Measurements from ENCODE around the gene SLC11A2.

GRCh38 chr12:51033457-51034089 is 7.4 kb upstream of the SLC11A2 start:
- TF ChIP-seq, protein P1, sequence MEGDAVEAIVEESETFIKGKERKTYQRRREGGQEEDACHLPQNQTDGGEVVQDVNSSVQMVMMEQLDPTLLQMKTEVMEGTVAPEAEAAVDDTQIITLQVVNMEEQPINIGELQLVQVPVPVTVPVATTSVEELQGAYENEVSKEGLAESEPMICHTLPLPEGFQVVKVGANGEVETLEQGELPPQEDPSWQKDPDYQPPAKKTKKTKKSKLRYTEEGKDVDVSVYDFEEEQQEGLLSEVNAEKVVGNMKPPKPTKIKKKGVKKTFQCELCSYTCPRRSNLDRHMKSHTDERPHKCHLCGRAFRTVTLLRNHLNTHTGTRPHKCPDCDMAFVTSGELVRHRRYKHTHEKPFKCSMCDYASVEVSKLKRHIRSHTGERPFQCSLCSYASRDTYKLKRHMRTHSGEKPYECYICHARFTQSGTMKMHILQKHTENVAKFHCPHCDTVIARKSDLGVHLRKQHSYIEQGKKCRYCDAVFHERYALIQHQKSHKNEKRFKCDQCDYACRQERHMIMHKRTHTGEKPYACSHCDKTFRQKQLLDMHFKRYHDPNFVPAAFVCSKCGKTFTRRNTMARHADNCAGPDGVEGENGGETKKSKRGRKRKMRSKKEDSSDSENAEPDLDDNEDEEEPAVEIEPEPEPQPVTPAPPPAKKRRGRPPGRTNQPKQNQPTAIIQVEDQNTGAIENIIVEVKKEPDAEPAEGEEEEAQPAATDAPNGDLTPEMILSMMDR (IDR thresholded peaks at IDR 0.05; ENCODE audit: poor library complexity), result no peak
- TF ChIP-seq EZH2 (IDR thresholded peaks at IDR 0.05; ENCODE audit: borderline replicate concordance) (no peak), EZH2phosphoT487 (IDR thresholded peaks at IDR 0.05; ENCODE audit: low read depth, severe bottlenecking, unreplicated experiment) (no peak)
